ENCODE measurements around the gene EXO1.
"Not testable (repeated sequence)": the region's sequence is repeated elsewhere in the genome, so short reads cannot be mapped to it uniquely, and the experiment has no call there.

Gene EXO1
- total RNA-seq = 0.88 to 3.1 (median 1.7) reads per million in 4 experiments

DNA sequence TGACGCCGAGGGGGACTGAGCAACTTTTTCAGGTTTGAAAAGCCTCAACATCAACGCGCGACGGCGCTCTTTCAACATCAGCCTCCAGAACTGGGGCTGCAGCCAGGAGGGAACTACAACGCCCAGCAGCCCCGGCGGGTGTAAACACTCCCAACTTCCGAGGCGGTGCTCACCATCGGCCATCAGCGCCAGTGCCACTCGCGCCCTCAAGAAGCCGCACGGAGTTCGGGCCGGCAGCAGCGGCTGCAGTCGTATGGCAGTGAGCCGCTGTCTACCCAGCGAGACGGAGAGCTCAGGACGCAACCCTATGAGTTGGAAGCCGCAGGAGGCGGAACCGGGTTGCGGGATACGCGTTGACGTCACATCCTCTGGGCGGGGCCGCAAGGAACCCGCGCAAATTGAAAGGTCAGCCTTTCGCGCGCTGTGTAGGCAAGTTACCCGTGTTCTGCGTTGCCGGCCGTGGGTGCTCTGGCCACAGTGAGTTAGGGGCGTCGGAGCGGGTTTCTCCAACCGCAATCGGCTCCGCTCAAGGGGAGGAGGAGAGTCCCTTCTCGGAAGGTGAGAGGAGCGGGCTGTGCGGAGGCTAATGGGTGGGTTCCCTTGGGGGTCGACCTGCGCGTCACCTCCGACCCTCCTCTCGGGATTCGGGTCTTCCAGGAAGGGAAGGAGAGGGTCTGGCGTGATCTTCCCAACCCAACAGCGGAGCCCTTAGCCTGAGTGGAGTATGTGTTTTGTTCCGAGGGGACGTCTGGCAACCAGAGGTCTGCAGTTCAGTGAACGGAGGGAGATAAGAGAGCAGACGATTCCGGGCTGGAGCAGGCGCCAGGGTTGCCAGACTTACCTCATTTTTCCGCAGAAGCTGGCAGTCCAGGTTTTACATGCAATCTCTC is at the start of gene EXO1:
Gene EXO1 (plus strand): TSS at position 409 of the 890 bp plus-strand sequence. CDS start 2,222 bp downstream, outside the sequence.
- DNase-seq = peak; percentile 72

DNA sequence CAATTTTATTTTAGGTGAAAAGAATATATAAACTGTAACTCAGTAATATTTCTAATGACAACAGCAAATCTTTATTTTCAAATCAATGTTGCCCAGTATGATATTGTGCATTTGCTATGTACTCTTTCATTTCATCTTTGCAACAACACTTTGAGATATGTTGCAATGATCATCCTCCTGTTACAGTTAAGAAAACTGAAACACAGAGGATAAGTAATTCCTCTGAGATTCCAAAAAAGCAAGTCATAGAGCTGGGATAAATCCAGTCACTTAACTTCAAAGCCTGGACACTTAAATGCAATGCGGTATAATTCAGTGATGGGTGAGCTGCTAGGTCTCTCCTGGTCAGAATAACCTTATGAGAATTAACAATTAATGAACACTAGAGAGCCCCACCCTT is 48.6 kb upstream of the EXO1 start:
- no peak for DNase-seq

DNA sequence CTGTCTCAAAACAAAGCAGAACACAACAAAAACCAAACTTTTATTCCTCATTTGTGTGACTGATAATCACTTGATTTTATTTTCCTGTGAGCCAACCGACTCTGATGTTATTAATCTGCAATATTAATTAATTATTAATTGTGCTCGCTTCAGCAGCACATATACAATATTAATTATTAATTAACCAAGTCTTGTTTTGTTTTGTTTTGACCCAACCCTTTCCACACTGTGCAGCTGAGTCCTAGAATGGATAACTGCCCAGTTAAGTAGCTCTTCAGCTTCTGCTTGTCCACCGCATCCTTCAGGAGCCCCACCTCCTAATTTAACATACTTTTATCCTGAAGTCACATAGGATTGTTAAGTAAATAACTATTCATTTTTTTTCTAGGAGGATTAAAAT is 47.4 kb upstream of the EXO1 start:
- no peak for DNase-seq

DNA sequence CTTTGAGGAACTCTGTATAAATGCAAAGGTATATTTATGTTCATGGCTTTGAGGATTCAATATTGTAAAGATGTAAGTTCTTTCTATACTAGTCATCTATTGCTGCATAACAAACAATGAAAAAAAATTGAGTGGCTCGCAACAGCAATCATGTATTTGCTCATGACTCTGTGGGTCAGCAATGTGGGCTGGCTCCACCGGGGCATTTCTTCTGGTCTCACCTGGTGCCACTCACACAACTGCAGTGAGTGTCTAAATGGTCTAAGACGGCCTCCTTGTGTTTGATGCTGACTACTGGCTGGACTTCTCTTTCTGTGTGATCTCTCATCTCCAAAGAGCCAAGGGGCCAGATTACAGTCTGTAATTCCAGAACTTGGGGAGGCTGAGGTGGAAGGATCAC is 45.1 kb upstream of the EXO1 start:
- no peak for DNase-seq

DNA sequence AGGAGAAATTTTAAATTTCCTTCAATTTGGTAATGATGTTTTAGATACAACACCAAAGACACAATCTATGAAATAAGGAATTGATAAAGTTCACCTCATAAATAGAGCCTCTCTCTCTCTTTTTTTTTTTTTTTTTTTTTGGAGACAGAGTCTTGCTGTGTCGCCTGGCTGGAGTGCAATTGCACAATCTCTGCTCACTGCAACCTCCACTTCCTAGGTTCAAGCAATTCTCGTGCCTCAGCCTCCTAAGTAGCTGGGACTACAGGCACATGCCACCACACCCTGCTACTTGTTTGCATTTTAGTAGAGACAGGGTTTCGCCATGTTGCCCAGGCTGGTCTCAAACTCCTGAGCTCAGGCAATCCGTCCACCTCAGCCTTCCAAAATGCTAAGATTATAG is 43.3 kb upstream of the EXO1 start:
- not testable (repeated sequence) for DNase-seq

DNA sequence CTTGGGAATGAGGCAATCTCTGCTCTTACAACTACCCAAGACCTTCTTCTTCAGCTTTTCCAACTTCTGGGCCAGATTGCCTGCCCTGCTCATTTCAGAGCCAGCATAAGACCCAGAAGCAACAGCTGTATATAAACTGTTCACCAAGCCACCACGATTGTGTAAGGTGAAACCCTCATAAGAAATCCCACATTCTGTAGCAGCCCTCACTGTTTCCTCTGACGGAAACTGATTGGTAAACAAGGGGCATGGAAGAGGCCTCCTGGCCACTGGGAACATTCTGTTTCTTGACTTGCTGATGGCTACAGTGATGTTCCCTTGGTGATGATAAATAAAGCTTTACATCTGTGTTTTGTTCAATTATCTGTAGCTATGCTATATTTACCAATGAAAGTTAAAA is 39.7 kb upstream of the EXO1 start:
- no peak for DNase-seq

DNA sequence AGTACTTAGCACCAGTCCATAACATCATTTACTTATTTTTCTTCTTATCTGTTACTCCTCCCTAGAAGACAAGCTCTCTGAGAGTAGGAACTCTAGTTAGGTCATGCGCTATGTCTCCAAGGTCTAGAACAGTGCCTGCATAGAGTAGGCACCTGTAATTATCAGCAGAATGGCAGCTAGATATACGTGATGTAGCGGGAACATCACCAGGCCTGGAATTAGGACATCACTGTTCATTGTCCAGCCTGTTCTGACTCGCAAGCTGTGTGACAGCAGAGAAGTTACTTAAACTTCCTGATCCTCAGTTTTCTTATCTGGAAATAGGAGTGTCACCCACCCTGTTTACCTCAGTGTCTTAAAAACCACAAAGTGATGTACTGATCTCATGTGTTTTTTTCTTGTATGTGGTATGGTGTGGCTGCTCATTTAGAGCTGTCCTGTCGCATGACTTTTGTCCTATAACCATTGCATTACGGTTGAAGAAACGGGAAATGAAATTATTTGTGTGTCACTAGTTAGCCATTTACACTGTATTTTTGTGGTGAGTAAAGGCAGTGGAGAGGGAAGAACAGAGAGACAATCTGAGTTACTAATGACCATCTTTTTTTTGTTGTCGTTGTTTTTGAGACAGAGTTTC is 37.1 kb upstream of the EXO1 start:
- DNase-seq = no peak

DNA sequence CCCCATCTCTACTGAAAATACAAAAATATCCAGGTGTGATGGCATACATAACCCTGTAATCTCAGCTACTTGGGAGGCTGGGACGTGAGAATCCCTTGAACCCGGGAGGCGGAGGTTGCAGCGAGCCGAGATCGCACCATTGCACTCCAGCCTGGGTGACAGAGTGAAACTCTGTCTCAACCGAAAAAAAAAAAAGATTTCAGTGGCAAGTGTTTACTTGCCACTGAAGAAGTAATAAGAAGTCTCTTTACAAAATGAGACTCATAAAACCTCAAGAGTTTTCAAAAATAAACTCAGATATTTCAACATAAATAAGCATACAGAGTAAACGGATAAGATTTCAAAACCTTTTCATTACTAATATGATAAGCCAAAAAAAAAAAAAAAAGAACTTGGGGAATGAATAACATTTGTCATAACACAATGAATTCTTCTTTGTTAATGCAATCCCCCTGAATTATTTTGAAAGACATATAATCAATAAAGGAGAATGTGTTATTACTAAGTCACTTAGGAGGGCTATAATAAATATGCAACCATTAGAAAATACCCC is 34.2 kb upstream of the EXO1 start:
- no peak for DNase-seq

DNA sequence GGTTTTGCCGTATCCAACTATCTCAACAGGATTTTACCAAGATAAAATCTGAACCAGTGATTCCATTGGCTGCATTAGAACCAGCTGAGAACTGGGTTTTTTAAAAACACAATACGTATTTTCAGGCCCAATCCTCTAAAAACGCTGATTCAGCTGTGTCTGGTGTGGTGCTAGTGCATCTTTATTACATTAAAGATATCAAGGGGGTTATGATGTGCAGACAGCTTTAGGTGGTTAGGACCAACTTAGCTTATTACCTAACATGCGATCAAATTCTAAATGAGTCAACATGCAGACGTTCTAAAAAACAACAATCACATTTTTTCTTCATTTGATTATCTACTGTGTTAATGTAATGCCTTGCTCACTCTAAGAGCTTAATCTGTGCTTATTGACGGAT is 32.0 kb upstream of the EXO1 start:
- no peak for DNase-seq

DNA sequence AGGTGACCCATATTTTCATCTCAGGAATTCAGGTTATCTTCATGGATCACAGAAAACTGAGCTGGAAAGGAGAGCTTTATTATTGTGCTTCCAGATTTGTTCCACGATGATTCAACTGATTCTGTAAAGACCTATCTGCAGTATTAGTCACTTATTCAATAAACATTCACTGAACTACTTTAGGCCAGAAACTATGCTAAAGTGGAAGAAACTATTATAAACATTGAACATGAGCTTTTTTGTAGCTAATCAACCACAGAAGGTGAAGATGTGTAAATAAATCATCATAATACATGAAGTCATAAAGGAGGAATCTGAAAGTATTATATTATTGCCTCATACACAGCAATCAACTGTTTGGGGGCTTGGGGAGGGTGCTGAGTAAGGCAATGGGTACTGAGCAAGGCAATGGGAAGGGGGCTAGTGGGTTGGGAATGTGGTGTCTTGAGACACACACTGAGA is 30.6 kb upstream of the EXO1 start:
- DNase-seq = no peak

DNA sequence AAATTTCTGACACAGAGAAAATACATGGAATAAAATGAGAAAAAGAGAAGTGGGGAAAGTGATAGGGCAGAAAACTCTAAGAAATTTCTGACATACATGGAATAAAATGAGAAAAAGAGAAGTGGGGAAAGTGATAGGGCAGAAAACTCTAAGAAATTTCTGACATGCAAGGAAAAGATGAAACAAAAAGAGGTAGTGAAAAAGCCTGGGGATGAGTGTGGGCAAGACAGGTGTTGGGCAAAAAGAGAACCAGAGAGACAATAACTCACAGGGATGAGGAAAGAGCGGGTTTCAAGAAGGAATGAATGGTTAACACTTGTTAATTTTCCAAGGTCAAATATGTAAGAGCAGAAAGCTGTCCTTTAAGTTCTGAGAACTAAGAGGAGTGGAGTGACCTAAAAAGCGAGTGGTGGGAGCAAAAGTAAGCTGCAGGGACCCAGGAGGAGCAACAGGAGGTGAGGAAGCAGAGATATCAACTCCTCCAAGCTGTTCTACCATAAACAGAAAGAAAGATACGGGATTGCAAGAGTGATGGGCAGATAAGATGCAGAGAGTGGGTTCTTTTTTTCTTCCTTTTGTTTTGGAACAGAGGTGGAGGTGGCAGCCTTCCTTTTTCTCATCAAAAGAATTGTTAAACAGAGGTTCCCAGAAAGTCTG is 29.9 kb upstream of the EXO1 start:
- no peak for DNase-seq

DNA sequence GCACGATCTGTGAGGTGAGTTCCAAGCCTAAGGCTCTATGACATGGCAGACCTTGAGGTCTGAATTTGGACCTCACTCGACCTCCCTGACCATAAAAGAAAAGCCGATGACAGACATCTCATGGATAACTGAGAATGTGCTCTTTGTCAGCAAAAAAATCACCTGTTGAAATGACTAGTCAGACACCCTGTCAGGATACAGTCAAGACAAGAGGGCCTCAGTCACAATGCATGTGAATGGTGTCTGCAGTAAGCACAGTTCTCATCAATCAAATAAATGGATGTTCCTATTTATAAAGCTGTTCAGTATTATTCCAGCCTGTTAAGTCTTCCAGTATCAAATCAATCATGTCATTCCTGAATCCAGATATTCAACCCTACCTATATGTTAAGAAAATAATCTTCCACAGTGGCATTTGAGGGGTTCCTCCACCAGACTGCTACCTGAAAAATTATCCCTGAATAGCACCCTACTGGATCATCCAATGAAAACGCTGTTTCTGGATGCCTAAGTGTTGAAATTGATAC is 28.6 kb upstream of the EXO1 start:
- no peak for DNase-seq

DNA sequence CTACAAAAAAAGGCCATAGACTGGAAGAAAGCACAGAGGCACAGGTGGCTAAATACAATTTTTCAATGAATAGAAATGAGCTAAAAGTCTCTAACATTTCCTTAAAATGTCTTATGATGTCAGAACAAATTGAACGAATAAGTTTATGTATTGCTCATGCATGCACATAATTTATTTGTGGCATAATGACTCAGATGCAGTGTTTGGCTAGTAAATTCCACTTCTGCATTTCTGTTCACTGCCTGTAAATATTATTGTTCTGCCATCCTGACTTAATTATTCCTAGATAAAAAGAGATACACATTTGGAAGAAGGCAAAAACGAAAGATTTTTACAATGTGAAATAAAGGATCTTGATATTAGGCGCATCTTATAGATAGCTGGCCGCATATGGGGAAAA is 26.6 kb upstream of the EXO1 start:
- DNase-seq = no peak

DNA sequence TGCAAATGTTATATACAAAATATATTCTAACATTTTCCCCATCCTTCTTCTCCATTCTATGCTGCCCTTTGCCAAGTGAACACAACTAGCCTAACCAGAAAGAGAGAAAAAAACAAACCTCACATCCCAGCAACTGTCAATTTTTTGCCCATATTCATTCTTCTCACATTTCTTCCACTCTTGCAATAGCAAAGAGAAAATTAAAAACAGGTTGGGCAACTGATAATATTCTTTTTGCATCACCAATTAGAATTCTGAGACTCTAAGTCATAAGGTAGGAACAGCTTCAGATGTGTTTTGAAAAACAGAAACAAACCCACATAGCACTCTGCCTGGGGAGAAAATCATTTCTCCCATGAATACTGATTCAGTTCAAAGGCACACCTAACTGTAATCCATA is 25.2 kb upstream of the EXO1 start:
- no peak for DNase-seq

DNA sequence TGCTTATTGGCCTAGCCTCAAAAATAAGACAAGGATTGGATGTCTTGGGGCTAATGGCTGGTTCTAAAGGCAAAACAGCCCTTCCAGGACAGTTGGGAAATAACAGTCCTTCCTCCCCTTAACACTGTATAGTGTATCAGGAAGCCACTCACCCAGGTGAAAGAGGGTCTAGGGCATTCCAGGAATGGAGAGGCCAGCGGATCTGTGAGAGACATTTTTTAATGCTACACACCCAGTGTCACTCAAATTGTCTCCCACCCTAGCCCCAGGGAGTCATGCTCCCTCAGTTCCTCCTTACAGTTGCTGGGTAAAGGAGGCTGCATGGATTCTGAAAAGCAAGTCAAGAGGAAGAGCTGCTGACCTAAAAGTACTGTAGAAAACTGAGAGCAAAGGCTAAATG is 24.1 kb upstream of the EXO1 start:
- no peak for DNase-seq

DNA sequence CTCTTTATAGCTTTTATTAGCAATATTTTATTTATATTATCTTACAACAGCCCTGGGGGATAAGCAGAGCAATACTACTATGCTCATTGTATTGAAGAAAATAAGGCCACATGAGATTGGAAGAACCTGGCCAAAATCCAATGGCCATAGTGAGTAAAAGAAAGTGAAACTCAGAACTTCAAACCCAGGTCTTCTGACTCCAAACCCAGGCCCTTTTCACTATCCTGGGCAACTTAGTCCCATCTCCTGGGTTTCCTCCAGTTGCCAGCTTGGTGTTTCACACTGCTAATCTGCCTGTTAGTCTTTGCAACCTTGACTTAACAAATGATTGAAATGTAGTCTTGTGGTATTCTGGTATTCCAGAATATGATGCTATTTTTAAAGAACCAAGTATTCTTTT is 22.4 kb upstream of the EXO1 start:
- DNase-seq = no peak

DNA sequence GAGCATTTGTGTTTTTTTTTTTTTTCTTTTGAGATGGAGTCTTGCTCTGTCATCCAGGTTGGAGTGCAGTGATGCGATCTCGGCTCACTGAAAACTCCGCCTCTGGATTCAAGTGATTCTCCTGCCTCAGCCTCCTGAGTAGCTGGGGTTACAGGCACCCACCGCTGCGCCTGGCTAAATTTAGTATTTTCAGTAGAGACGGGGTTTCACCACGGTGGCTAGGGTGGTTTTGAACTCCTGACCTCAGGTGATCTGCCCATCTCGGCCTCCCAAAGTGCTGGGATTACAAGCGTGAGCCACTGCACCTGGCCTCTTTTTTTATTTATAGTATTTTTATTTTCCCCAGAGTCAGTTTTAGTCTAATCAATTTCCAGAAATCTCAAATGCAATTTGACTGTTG is 21.4 kb upstream of the EXO1 start:
- DNase-seq = not testable (repeated sequence)

DNA sequence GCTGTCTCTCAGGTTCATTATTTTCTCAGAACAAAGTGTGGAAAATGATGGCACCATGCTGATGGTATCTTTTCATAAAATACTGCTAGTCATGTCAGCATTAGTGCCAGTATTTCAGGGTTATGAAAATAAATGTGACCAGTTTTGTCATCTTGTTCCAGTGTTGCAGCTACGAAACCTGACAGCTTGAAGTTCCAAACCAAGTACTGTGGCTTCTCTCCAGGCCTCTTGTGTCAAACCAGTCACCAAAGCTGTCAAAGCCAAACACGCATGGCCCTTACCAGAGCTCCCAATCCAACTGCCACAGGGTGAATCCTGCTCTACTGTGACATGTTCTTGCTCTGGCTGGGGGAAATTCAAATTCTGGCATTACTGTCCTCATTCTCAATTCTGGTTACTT is 20.7 kb upstream of the EXO1 start:
- no peak for DNase-seq

DNA sequence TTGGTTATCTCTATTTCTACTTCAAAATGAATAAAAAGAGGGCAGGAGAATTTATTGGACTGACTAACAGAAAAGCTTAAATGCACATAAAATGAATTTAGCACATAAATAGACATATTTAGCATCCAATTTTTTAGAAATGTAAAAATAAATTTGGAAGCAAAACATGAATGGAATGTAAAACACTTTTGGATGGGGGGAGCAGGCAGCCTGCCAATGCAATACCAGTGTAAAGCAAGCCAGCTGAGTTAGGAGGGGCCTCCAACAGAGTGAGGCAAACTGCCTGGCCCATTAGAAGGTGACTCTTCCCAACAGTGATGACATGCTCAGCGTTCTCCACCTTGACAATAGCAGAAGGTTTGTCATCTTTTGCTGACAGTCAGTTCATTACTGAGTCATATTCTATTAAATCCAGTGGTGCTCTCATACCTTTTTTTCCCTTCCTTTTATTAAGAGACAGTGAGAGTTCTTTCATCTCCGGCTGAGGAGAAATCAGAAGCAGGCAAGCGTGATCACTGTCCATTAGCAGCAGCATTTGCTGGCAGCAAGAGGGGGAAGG is 19.5 kb upstream of the EXO1 start:
- DNase-seq = no peak

DNA sequence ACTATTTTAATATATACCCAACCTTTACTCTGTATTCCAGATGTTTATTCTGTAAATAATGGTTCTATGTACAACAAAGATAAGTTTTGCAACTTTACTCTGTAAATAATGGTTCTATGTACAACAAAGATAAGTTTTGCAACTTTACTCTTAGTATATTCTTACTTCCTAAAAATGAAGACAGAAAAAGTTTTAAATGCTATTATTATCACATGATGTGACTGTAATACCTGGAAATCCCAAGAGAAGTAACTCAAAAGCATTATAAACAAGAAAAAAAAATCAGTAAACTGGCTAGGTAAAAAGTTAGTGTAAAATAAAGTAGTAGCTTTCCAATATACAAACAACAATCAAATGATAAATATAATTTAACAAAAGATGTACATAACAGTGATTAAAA is 18.5 kb upstream of the EXO1 start:
- no peak for DNase-seq

DNA sequence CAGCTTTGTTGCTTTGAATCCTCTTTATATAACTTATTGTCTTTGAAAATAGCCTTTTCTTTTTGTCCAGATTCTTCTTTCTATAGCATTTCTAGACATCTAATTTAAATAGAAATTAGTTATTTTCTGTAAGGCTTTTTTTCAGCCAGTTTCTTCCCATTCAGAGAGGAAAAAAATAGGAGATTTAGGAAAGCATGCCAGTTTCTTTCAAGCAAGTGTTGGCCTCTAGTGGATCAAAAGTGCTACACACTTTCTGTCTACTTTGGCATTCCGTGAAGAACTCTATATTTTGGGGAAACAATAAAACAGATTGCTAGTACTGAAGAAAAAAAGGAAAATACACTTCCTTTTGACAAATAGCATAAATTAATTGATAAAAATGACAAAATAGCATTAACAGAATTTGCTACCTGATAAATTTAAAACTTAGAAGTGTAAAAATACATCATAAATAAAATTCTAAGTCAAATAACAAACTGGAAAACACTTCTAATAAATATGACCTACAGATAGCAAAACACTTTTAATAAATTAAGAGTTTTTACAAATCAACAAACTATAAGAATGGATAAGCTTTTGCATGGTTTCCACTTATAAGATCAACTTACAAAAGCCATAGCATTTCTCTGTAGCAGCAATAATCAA is 13.1 kb upstream of the EXO1 start:
- no peak for DNase-seq

DNA sequence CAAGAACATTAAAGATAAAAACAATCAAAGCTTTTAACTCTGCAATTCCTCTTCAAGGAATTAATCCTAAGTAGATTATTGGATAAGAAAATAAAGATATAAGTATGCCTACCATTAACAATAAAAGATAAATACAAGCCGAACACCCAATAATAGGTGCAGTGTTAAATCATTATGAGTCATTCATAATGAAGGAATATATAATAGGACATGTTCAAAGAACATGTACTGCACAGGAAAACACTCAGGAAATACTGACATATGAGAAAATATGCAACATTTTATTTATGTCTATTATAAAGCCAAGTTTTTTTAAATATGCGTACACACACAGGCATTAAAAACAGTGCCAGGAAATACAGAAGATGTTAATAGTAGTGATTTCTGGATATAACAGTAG is 11.1 kb upstream of the EXO1 start:
- DNase-seq = no peak
